ENCODE data around the gene AKAP3. TPM values are rescaled to one million over a fixed set of nuclear protein-coding genes. Genes with fewer than 3 reads are reported as not detected.

Gene AKAP3
- total and polyA plus RNA-seq, 7 donors, result 0.36 to 2.4 (median 1.3) TPM

GRCh38 chr12:4584896-4585295 lies 64.0 kb downstream of the AKAP3 start:
- no peaks in the 10 kb centered on the region for H3K9me3 ChIP-seq
- no peaks in the 10 kb centered on the region for H3K36me3 ChIP-seq
- no peak for TF ChIP-seq POLR2A (IDR thresholded peaks at IDR 0.05)
- no peak for TF ChIP-seq CTCF (IDR thresholded peaks at IDR 0.05)
- no peak for TF ChIP-seq POLR2AphosphoS5 (IDR thresholded peaks at IDR 0.05)
- no peak for TF ChIP-seq EP300 (IDR thresholded peaks at IDR 0.05)
- no peak for DNase-seq
- no peaks in the 10 kb centered on the region for H3K4me1 ChIP-seq
- no peaks in the 10 kb centered on the region for H3K27me3 ChIP-seq
- H3K27ac ChIP-seq, result no peak overlapping the region
- intact Hi-C loops (cut with DNase I), result no loop called here
- no peak overlapping the region for H3K4me3 ChIP-seq
- 94 to 95% methylated on average over 7 of the region's 7 CpGs for WGBS, 2 donors

GRCh38 chr12:4584281-4584680 lies 64.6 kb downstream of the AKAP3 start:
- no peak for TF ChIP-seq POLR2A (IDR thresholded peaks at IDR 0.05)
- no peak for TF ChIP-seq CTCF (IDR thresholded peaks at IDR 0.05)
- no peak for TF ChIP-seq POLR2AphosphoS5 (IDR thresholded peaks at IDR 0.05)
- no peak for TF ChIP-seq EP300 (IDR thresholded peaks at IDR 0.05)
- H3K27me3 ChIP-seq, result no peaks in the 10 kb centered on the region
- H3K27ac ChIP-seq, result no peak overlapping the region
- no peaks in the 10 kb centered on the region for H3K36me3 ChIP-seq
- intact Hi-C loops (cut with DNase I), result no loop called here
- DNase-seq, result no peak
- 80 to 87% methylated on average over 6 of the region's 6 CpGs for WGBS, 2 donors
- H3K4me1 ChIP-seq, result no peaks in the 10 kb centered on the region
- H3K4me3 ChIP-seq, result no peak overlapping the region
- H3K9me3 ChIP-seq, result no peaks in the 10 kb centered on the region

GRCh38 chr12:4580281-4580688 lies 68.6 kb downstream of the AKAP3 start:
- intact Hi-C loops (cut with DNase I), result no loop called here
- TF ChIP-seq POLR2A (IDR thresholded peaks at IDR 0.05) (no peak), POLR2AphosphoS5 (IDR thresholded peaks at IDR 0.05) (no peak), CTCF (IDR thresholded peaks at IDR 0.05) (no peak), EP300 (IDR thresholded peaks at IDR 0.05) (no peak)
- no peak for DNase-seq

GRCh38 chr12:4579305-4580102 lies 69.3 kb downstream of the AKAP3 start:
- Histone ChIP-seq H3K4me3 (no peak overlapping the region), H3K36me3 (no peaks in the 10 kb centered on the region), H3K27ac (no peak overlapping the region), H3K9me3 (no peaks in the 10 kb centered on the region), H3K4me1 (no peaks in the 10 kb centered on the region), H3K27me3 (no peaks in the 10 kb centered on the region)
- intact Hi-C loops (cut with DNase I), result no loop called here
- no peak for DNase-seq
- 19 to 39% methylated on average over 8 of the region's 8 CpGs for whole genome bisulfite sequencing, 2 donors
- no peak for TF ChIP-seq POLR2A (IDR thresholded peaks at IDR 0.05)
- peak in 1 of 4 experiments; percentile 9 for TF ChIP-seq CTCF (IDR thresholded peaks at IDR 0.05)

More at GRCh38 chr12:4580281-4580688, 68.6 kb downstream of the AKAP3 start:
- no peaks in the 10 kb centered on the region for H3K4me1 ChIP-seq
- H3K27me3 ChIP-seq, result no peaks in the 10 kb centered on the region
- H3K9me3 ChIP-seq, result no peaks in the 10 kb centered on the region
- no peak overlapping the region for H3K27ac ChIP-seq
- H3K4me3 ChIP-seq, result no peak overlapping the region
- WGBS, 2 donors, result 68 to 81% methylated on average over 3 of the region's 3 CpGs
- no peaks in the 10 kb centered on the region for H3K36me3 ChIP-seq

GRCh38 chr12:4572680-4573079 lies 76.2 kb downstream of the AKAP3 start:
- intact Hi-C loops (cut with DNase I), result no loop called here
- no peak overlapping the region for H3K27ac ChIP-seq
- WGBS, 2 donors, result 90 to 92% methylated on average over 7 of the region's 7 CpGs

More at GRCh38 chr12:4572680-4573079, 76.2 kb downstream of the AKAP3 start:
- no peak for DNase-seq
- Histone ChIP-seq H3K27me3 (no peaks in the 10 kb centered on the region), H3K36me3 (no peaks in the 10 kb centered on the region), H3K4me3 (no peak overlapping the region), H3K4me1 (no peaks in the 10 kb centered on the region), H3K9me3 (no peaks in the 10 kb centered on the region)
- TF ChIP-seq POLR2AphosphoS5 (IDR thresholded peaks at IDR 0.05) (no peak), EP300 (IDR thresholded peaks at IDR 0.05) (no peak), POLR2A (IDR thresholded peaks at IDR 0.05) (no peak), CTCF (IDR thresholded peaks at IDR 0.05) (no peak)
